T-cell (primary cell): Measurements from ENCODE around the gene SEC61A2. TPM values are rescaled to one million over a fixed set of nuclear protein-coding genes. Genes with fewer than 3 reads are reported as not detected.
"Not testable (repeated sequence)": the region's sequence is repeated elsewhere in the genome, so short reads cannot be mapped to it uniquely, and the experiment has no call there.

Experiments used
- ATAC-seq, 4 experiments: fragments of 200-7000 bp in 3 of 4; fragments of 150-1000 bp in 1 of 4; cut with Tn5 transposase; replicated peaks in 1 of 4; 1 replicate in 3 of 4; 2 replicates in 1 of 4; pipeline ENCODE4 v1.10.0; 2021; ENCODE audit warnings: moderate library complexity in 3 of 4, mild to moderate bottlenecking in 2 of 4, moderate number of reproducible peaks in 1 of 4
- CTCF ChIA-PET, 2 donors: fragments of 300-600 bp; sonication (Branson Sonifier 250); formaldehyde crosslinking; loops; one replicate each; lab custom pipeline; 2022; ENCODE audit warnings: antibody characterized with exemption in 2 of 2; lab: Charles Lee
- POLR2A ChIA-PET, 2 donors: fragments of 300-600 bp; sonication (Branson Sonifier 250); formaldehyde crosslinking; loops; one replicate each; lab custom pipeline; 2022; ENCODE audit warnings: antibody characterized with exemption in 2 of 2; lab: Charles Lee
- DNase-seq, 35 experiments: peaks; one replicate each; pipeline versions ENCODE4 v3.0.0 to v3.0.0-alpha.2; 2013 to 2023
- H3K27ac ChIP-seq: one replicate; pipeline ENCODE4 v1.5.1; 2013; ENCODE audit warnings: low read length
- H3K27me3 ChIP-seq, 2 experiments: replicated peaks in 1 of 2; 1 replicate in 1 of 2; 2 replicates in 1 of 2; pipeline versions ENCODE4 v1.6.1 to v1.7.0; 2013; ENCODE audit warnings: low read length in 1 of 2, mixed read lengths in 1 of 2; ENCODE audit not compliant: control insufficient read depth in 2 of 2, insufficient read depth in 2 of 2; ENCODE audit errors: extremely low read depth in 1 of 2
- H3K36me3 ChIP-seq, 2 donors: 1 replicate in 1 of 2; 2 replicates in 1 of 2; pipeline versions ENCODE4 v1.6.1 to v1.7.0; 2013; ENCODE audit warnings: low read length in 1 of 2; ENCODE audit not compliant: control insufficient read depth in 2 of 2, insufficient read depth in 1 of 2; ENCODE audit errors: extremely low read depth in 1 of 2
- H3K4me1 ChIP-seq, 2 experiments: 1 replicate in 1 of 2; 2 replicates in 1 of 2; pipeline versions ENCODE4 v1.6.1 to v1.7.0; 2013; ENCODE audit warnings: low read length in 2 of 2, mixed read lengths in 1 of 2; ENCODE audit not compliant: insufficient read depth in 2 of 2, control insufficient read depth in 1 of 2; ENCODE audit errors: extremely low read depth in 1 of 2
- H3K4me3 ChIP-seq, 2 donors: 1 replicate in 1 of 2; 2 replicates in 1 of 2; pipeline versions ENCODE4 v1.5.1 to v1.7.0; 2013; ENCODE audit warnings: mild to moderate bottlenecking in 2 of 2, low read length in 1 of 2, moderate library complexity in 1 of 2; ENCODE audit not compliant: control insufficient read depth in 1 of 2; ENCODE audit errors: extremely low read depth in 1 of 2
- H3K9me3 ChIP-seq: 2 replicates; pipeline ENCODE4 v1.7.0; 2013
- H3K27ac Mint-ChIP-seq, 2 donors: one replicate each; pipeline ENCODE4 v1.8.0; 2020 to 2021; ENCODE audit warnings: mild to moderate bottlenecking in 2 of 2, mixed read lengths in 2 of 2
- H3K27me3 Mint-ChIP-seq, 2 donors: one replicate each; pipeline ENCODE4 v1.8.0; 2021 to 2022; ENCODE audit warnings: mixed read lengths in 2 of 2
- H3K36me3 Mint-ChIP-seq: one replicate; pipeline ENCODE4 v1.8.0; 2021; ENCODE audit warnings: mixed read lengths
- H3K4me1 Mint-ChIP-seq, 3 donors: one replicate each; pipeline ENCODE4 v1.8.0; 2020 to 2022; ENCODE audit warnings: mixed read lengths in 3 of 3, mild to moderate bottlenecking in 1 of 3
- H3K4me3 Mint-ChIP-seq, 3 donors: one replicate each; pipeline ENCODE4 v1.8.0; 2020 to 2022; ENCODE audit warnings: mild to moderate bottlenecking in 3 of 3, mixed read lengths in 3 of 3, moderate library complexity in 3 of 3
- H3K9me3 Mint-ChIP-seq, 3 donors: one replicate each; pipeline ENCODE4 v1.8.0; 2020 to 2022; ENCODE audit warnings: mixed read lengths in 3 of 3
- WGBS: methylation state at CpG from one replicate; pipeline ENCODE4 v1.1.5; 2013; ENCODE audit warnings: missing lambda C conversion rate; ENCODE audit not compliant: insufficient coverage; 5-methylcytosine and 5-hydroxymethylcytosine counted together
- total RNA-seq, 35 experiments: library from RNA in 6 of 35; stranded (reverse) in 6 of 35; fragments of 120-200 nt in 1 of 35; gene quantifications; one replicate each; pipeline versions ENCODE4 v1.2.1 to v1.2.4 and lab custom pipeline; 2013 to 2026

The SEC61A2 gene
- total RNA-seq, 5 donors from 2014 or later (not counting 1 experiment from before 2014, with no cell fraction given): 11.1 to 20.0 (median 13.9) TPM

- CTCF ChIA-PET: no interaction called here
- Histone ChIP-seq H3K36me3 (peaks cover 0 to 67% of the 10 kb centered on the region in 2 donors), H3K4me1 (no peaks in the 10 kb centered on the region), H3K27ac (no peak overlapping the region), H3K4me3 (no peak overlapping the region), H3K27me3 (no peaks in the 10 kb centered on the region), H3K9me3 (no peaks in the 10 kb centered on the region)
- no peak for ATAC-seq
- 98% methylated on average over 8 of the region's 12 CpGs for WGBS
- Mint-ChIP-seq H3K9me3 (no peaks in the 10 kb centered on the region), H3K27me3 (no peaks in the 10 kb centered on the region), H3K36me3 (peaks cover 49% of the 10 kb centered on the region), H3K4me3 (no peak overlapping the region), H3K4me1 (no peaks in the 10 kb centered on the region), H3K27ac (no peak overlapping the region)
- POLR2A ChIA-PET: no interaction called here
- DNase-seq: no peak
Measured at GRCh38 chr10:12164085-12164484, 34.6 kb downstream of the SEC61A2 start.

DNA sequence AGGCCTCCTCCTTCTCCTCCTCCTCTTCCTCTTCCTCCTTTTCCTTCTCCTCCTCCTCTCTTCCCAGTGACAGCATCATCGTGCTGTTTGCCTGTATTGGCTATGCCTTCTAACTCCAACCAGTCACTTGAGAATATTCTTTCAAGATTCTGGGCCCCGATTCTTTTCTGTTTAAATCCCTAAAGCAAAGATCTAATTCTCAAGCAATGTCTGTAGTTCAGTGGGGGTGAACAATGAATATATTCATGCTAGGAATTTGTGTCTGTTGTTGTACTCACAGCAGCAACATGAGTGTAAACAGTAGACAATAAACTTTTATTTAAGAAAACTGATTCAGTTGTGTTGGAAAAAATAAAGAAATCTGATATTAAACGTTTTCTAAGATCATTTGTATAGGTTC lies 35.6 kb downstream of the SEC61A2 start:
- H3K4me3 ChIP-seq: no peak overlapping the region
- CTCF ChIA-PET: no interaction called here

DNA sequence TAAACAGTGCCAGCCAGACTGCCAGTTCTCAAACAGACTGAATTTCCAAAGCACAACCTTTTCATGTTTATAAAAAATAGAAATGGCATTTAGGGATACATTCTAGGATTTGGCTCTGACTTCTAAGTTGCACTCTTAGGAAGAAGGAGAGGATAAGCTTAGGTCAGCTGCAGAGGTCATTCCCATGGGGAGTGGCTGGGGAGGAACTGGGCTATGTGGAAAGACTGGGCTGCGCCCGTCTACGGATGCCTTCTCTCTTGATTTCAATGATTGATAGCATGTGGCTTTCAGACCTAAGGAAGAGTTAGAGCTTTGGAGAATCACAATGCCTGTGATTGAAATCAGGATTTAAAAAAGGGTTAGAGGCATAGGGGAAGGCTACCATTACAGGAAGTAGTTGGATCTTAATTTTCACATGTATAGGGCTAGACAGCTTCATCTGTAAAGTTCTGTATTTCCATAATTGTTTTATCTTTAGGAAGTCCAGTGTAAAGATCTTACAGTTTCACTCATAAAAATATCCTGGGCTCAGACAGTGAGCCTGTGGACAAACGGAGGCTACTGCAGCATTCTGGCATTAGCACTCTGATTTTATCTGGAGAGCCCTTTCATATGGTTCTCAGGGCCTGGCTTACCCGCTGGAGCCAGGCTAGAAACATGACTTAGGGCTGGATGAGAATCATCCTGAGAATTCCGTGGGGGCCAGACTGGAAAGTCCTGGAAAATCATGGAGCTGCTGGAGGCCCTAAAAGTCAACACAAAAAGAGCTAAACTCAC lies 36.7 kb downstream of the SEC61A2 start:
- DNase-seq (no peak), ATAC-seq (no peak)
- H3K4me1 Mint-ChIP-seq: no peaks in the 10 kb centered on the region
- H3K4me1 ChIP-seq: no peaks in the 10 kb centered on the region
- peaks cover 62% of the 10 kb centered on the region for H3K36me3 Mint-ChIP-seq
- no peak overlapping the region for H3K27ac Mint-ChIP-seq
- H3K4me3 ChIP-seq: no peak overlapping the region
- no peak overlapping the region for H3K27ac ChIP-seq
- no peaks in the 10 kb centered on the region for H3K27me3 ChIP-seq
- no peak overlapping the region for H3K4me3 Mint-ChIP-seq
- H3K27me3 Mint-ChIP-seq: no peaks in the 10 kb centered on the region
- no peaks in the 10 kb centered on the region for H3K9me3 ChIP-seq
- CTCF ChIA-PET: no interaction called here
- POLR2A ChIA-PET: interaction anchor here (0.6 to 0.7 kb wide), 2 partner anchors 14 to 238 kb away, joined by 3 to 4 read pairs; no protein-coding TSS in a partner anchor
- no peaks in the 10 kb centered on the region for H3K9me3 Mint-ChIP-seq
- H3K36me3 ChIP-seq: peaks cover 3 to 75% of the 10 kb centered on the region in 2 donors
- WGBS: 97% methylated on average over 6 of the region's 6 CpGs

More for the DNA sequence above, 35.6 kb downstream of the SEC61A2 start:
- Histone ChIP-seq H3K27me3 (no peaks in the 10 kb centered on the region), H3K4me1 (no peaks in the 10 kb centered on the region), H3K27ac (no peak overlapping the region), H3K36me3 (peaks cover 3 to 72% of the 10 kb centered on the region in 2 donors), H3K9me3 (no peaks in the 10 kb centered on the region)
- ATAC-seq: no peak
- Mint-ChIP-seq H3K4me3 (no peak overlapping the region), H3K27me3 (no peaks in the 10 kb centered on the region), H3K36me3 (peaks cover 54% of the 10 kb centered on the region), H3K4me1 (no peaks in the 10 kb centered on the region), H3K27ac (peak overlapping the region in 1 of 2 donors; percentile 79), H3K9me3 (no peaks in the 10 kb centered on the region)
- no CpG with 5 or more reads among the region's 3 CpGs for WGBS
- POLR2A ChIA-PET: no interaction called here
- DNase-seq: no peak

DNA sequence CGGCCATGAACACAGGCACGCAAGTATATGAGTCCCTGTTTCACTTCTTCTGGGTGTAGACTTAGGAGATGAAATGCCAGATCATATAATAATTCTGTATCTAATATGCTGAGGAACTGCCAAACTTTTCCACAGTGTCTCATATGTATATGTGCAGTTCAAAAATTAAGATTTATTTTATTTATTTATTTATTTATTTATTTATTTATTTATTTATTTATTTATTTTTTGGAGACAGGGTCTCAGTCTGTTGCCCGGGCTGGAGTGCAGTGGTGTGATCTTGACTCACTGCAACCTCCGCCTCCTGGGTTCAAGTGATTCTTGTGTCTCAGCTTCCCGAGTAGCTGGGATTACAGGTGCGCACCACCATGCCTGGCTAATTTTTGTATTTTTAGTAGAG lies 42.0 kb downstream of the SEC61A2 start:
- H3K4me3 ChIP-seq, POLR2A ChIA-PET, CTCF ChIA-PET, ATAC-seq, H3K27me3 Mint-ChIP-seq, H3K4me1 ChIP-seq, H3K4me1 Mint-ChIP-seq, DNase-seq, H3K4me3 Mint-ChIP-seq, H3K9me3 ChIP-seq, H3K27me3 ChIP-seq, H3K27ac ChIP-seq, H3K9me3 Mint-ChIP-seq: not testable (repeated sequence)
- Mint-ChIP-seq H3K27ac (peak overlapping the region in 1 of 2 donors; percentile 25), H3K36me3 (peaks cover 51% of the 10 kb centered on the region)
- H3K36me3 ChIP-seq: peaks cover 12 to 72% of the 10 kb centered on the region in 2 donors
- WGBS: 100% methylated on average over 1 of the region's 6 CpGs

DNA sequence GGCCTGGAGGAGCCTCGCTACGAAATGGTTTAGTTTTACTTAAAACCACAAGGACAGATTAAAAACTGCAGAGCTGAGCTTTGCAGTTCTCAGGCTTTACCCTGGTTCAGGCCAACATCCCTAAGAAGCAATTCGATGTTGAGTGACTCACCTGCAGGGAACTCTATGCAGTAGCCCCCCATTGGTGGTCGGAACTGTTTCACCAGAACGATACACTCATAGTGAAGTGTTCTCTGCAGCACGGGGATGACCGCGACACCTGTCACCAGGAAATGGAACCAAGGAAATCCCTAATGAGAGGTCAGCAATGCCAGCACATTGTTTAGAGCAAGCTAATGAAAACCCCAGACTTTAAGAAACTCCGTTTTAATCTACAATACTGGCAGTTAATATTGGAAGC lies 48.2 kb downstream of the SEC61A2 start:
- Histone ChIP-seq H3K36me3 (peaks cover 9 to 56% of the 10 kb centered on the region in 2 donors), H3K27me3 (no peaks in the 10 kb centered on the region), H3K4me3 (no peak overlapping the region), H3K27ac (no peak overlapping the region), H3K9me3 (no peaks in the 10 kb centered on the region), H3K4me1 (peaks cover 0 to 18% of the 10 kb centered on the region in 2 experiments)
- ATAC-seq: no peak
- no peak overlapping the region for H3K27ac Mint-ChIP-seq
- no peaks in the 10 kb centered on the region for H3K9me3 Mint-ChIP-seq
- H3K4me3 Mint-ChIP-seq: no peak overlapping the region
- 96% methylated on average over 3 of the region's 9 CpGs for WGBS
- ChIA-PET POLR2A (no interaction called here), CTCF (interaction anchor here in 1 of 2 donors (0.5 kb wide), 1 partner anchor 37 kb away, joined by 3 read pairs; no protein-coding TSS in a partner anchor)
- DNase-seq: no peak
- peaks cover 7 to 29% (median 23%) of the 10 kb centered on the region in 3 donors for H3K4me1 Mint-ChIP-seq
- peaks cover 36% of the 10 kb centered on the region for H3K36me3 Mint-ChIP-seq
- H3K27me3 Mint-ChIP-seq: no peaks in the 10 kb centered on the region

DNA sequence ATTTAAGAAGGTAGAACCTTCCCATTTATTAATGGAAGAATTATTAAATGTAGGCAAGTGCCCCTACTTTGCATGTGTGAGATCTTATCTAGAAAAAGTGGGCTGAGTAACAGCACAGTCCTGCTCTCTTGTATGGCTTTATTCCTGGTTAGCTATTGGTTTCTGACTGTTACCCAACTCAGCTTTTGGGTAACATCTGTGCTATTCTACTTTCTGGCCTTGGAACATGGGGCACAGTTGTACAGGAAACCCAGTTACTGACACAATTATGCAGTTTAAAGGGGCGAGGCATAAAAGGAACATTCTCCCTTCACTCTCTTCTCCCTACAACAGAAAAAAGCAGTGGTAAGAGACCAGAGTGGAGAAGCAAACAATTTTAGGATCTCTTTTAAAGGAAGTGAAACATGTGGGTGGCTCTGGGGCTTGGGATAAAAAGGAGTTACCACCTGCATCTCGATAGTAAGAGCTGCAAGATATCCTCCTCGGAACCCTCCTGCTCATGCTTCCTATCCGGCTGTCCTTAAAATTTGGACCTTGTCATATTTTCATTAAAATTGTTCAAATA lies 50.2 kb downstream of the SEC61A2 start:
- Histone ChIP-seq H3K36me3 (peaks cover 3 to 47% of the 10 kb centered on the region in 2 donors), H3K4me1 (peaks cover 0 to 18% of the 10 kb centered on the region in 2 experiments), H3K27ac (peak overlapping the region; percentile 79), H3K27me3 (no peaks in the 10 kb centered on the region), H3K4me3 (no peak overlapping the region), H3K9me3 (no peaks in the 10 kb centered on the region)
- H3K4me1 Mint-ChIP-seq: peaks cover 7 to 33% (median 23%) of the 10 kb centered on the region in 3 donors
- no peak for DNase-seq
- no peak overlapping the region for H3K4me3 Mint-ChIP-seq
- no peaks in the 10 kb centered on the region for H3K27me3 Mint-ChIP-seq
- WGBS: no CpG with 5 or more reads among the region's 4 CpGs
- H3K9me3 Mint-ChIP-seq: no peaks in the 10 kb centered on the region
- peaks cover 32% of the 10 kb centered on the region for H3K36me3 Mint-ChIP-seq
- CTCF ChIA-PET: interaction anchor here in 1 of 2 donors (0.7 kb wide), 1 partner anchor 477 kb away, joined by 3 read pairs; no protein-coding TSS in a partner anchor
- H3K27ac Mint-ChIP-seq: peak overlapping the region; percentile 90 to 92
- POLR2A ChIA-PET: no interaction called here
- ATAC-seq: no peak
